ENCODE results near the gene NFKBIB. TPM values are rescaled to one million over a fixed set of nuclear protein-coding genes. Genes with fewer than 3 reads are reported as not detected.

The NFKBIB gene
- total RNA-seq, 1 experiment from 2014 or later = 39.8 TPM

DNA sequence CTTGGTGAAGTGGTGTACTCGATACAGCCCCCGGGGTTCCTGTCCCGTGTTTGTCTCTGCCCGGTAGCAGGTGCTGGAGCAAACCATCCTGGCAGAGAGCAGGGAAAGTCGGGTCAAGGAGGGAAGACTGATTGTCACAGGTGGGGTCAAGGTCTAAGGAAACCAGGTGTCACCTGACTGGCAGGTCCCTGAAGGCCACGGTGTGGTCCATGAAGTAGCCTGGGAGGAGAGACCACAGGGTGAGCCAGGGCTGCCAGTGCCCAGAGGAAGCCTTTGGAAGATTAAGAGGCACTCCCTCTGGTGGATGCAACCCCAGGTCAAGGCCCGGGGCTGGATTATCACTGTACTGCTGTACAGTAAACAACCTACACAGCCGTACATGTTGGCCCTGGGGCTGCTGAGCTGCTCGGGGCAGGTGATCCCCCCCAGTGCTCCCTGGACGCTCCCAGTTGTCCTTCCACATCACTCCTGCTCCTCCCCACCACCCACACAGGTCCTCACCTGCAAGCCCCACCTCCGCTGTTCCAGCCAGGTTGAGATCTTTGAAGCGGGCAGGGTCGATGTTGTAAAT is 18.2 kb downstream of the NFKBIB start:
- Mint-ChIP-seq H3K36me3 (peaks cover 12% of the 10 kb centered on the region), H3K27ac (peak overlapping the region; percentile 43; the same call in 1 of the 2 replicates), H3K27me3 (ENCODE audit: low read depth) (peaks cover under 1% of the 10 kb centered on the region; the same call in 1 of the 2 replicates)

DNA sequence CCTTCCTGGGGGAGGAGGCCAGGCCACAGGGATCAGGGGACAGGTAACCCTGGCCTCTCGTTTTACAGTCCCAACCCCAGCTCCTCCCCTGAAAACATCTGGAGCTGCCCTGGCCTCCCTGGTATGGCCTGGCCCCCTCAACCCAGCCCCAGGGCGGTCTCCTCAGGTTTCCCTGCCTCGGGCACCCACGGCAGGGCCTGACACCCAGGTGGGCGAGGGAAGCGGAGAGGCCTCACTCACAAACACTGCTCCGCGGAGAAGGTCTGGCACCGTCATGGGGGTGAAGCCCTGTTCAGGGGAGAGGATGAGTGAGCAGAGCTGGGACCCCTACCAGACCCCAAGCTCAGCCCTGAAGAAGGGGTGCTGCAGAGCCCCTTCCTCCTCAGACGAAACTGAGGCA is 18.8 kb downstream of the NFKBIB start:
- no peak overlapping the region for H3K27ac Mint-ChIP-seq
- POLR2A ChIA-PET = no interaction called here
- no peak overlapping the region for H3K4me3 Mint-ChIP-seq
- 0 out of 2 replicates have a peak, but pooled peaks cover 4% of the 10 kb centered on the region for H3K9me3 Mint-ChIP-seq
- ATAC-seq = no peak
- no peak for DNase-seq (ENCODE audit: low spot score)
- CTCF ChIA-PET = interaction anchor here (3.6 kb wide), 1 partner anchor 12 kb away, joined by 24 read pairs; the partner anchor contains the start of genes MRPS12 and SARS2
- no peaks in the 10 kb centered on the region for H3K27me3 Mint-ChIP-seq (ENCODE audit: low read depth)
- H3K36me3 Mint-ChIP-seq = peaks cover 13% of the 10 kb centered on the region
- H3K4me1 Mint-ChIP-seq = no peaks in the 10 kb centered on the region
- no peak for TF ChIP-seq ETV6 (CRISPR knock-in tag; IDR thresholded peaks at IDR 0.05)
- TF ChIP-seq IRF2 (CRISPR knock-in tag; IDR thresholded peaks at IDR 0.05; ENCODE audit: borderline replicate concordance, low read depth) = no peak
- TF ChIP-seq ELF4 (CRISPR knock-in tag; IDR thresholded peaks at IDR 0.05; ENCODE audit: low read depth) = no peak
- TF ChIP-seq SP1 (CRISPR knock-in tag; conservative IDR thresholded peaks at IDR 0.05) = no peak
- TF ChIP-seq TP53 (CRISPR knock-in tag; IDR thresholded peaks at IDR 0.05) = no peak
- TF ChIP-seq HMGA2 (CRISPR knock-in tag; IDR thresholded peaks at IDR 0.05) = no peak
- TF ChIP-seq, protein P1, sequence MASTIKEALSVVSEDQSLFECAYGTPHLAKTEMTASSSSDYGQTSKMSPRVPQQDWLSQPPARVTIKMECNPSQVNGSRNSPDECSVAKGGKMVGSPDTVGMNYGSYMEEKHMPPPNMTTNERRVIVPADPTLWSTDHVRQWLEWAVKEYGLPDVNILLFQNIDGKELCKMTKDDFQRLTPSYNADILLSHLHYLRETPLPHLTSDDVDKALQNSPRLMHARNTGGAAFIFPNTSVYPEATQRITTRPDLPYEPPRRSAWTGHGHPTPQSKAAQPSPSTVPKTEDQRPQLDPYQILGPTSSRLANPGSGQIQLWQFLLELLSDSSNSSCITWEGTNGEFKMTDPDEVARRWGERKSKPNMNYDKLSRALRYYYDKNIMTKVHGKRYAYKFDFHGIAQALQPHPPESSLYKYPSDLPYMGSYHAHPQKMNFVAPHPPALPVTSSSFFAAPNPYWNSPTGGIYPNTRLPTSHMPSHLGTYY (CRISPR knock-in tag; IDR thresholded peaks at IDR 0.05) = no peak
- TF ChIP-seq JUN (CRISPR knock-in tag; IDR thresholded peaks at IDR 0.05) = no peak
- TF ChIP-seq SMAD4 (CRISPR knock-in tag; IDR thresholded peaks at IDR 0.05) = no peak
- TF ChIP-seq, protein P2, sequence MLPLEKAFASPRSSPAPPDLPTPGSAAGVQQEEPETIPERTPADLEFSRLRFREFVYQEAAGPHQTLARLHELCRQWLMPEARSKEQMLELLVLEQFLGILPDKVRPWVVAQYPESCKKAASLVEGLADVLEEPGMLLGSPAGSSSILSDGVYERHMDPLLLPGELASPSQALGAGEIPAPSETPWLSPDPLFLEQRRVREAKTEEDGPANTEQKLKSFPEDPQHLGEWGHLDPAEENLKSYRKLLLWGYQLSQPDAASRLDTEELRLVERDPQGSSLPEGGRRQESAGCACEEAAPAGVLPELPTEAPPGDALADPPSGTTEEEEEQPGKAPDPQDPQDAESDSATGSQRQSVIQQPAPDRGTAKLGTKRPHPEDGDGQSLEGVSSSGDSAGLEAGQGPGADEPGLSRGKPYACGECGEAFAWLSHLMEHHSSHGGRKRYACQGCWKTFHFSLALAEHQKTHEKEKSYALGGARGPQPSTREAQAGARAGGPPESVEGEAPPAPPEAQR (CRISPR knock-in tag; IDR thresholded peaks at IDR 0.05) = no peak
- TF ChIP-seq, protein P3, sequence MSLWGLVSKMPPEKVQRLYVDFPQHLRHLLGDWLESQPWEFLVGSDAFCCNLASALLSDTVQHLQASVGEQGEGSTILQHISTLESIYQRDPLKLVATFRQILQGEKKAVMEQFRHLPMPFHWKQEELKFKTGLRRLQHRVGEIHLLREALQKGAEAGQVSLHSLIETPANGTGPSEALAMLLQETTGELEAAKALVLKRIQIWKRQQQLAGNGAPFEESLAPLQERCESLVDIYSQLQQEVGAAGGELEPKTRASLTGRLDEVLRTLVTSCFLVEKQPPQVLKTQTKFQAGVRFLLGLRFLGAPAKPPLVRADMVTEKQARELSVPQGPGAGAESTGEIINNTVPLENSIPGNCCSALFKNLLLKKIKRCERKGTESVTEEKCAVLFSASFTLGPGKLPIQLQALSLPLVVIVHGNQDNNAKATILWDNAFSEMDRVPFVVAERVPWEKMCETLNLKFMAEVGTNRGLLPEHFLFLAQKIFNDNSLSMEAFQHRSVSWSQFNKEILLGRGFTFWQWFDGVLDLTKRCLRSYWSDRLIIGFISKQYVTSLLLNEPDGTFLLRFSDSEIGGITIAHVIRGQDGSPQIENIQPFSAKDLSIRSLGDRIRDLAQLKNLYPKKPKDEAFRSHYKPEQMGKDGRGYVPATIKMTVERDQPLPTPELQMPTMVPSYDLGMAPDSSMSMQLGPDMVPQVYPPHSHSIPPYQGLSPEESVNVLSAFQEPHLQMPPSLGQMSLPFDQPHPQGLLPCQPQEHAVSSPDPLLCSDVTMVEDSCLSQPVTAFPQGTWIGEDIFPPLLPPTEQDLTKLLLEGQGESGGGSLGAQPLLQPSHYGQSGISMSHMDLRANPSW (CRISPR knock-in tag; conservative IDR thresholded peaks at IDR 0.05; ENCODE audit: low read depth) = no peak
- TF ChIP-seq ZNF138 (CRISPR knock-in tag; conservative IDR thresholded peaks at IDR 0.05) = no peak
- TF ChIP-seq, protein P4, sequence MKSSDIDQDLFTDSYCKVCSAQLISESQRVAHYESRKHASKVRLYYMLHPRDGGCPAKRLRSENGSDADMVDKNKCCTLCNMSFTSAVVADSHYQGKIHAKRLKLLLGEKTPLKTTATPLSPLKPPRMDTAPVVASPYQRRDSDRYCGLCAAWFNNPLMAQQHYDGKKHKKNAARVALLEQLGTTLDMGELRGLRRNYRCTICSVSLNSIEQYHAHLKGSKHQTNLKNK (CRISPR knock-in tag; IDR thresholded peaks at IDR 0.05) = no peak

More for the DNA sequence above, 18.2 kb downstream of the NFKBIB start:
- ChIA-PET CTCF (interaction anchor here (1.1 to 3.6 kb wide), 2 partner anchors 12 to 36 kb away, joined by 3 to 24 read pairs; partner anchors contain the start of genes MRPS12 and SARS2), POLR2A (interaction anchor here (0.6 kb wide), 1 partner anchor 291 kb away, joined by 3 read pairs; no protein-coding TSS in a partner anchor)
- no peaks in the 10 kb centered on the region for H3K4me1 Mint-ChIP-seq
- no peak for TF ChIP-seq TCF7 (CRISPR knock-in tag; IDR thresholded peaks at IDR 0.05; ENCODE audit: low read depth)
- TF ChIP-seq, protein P5, sequence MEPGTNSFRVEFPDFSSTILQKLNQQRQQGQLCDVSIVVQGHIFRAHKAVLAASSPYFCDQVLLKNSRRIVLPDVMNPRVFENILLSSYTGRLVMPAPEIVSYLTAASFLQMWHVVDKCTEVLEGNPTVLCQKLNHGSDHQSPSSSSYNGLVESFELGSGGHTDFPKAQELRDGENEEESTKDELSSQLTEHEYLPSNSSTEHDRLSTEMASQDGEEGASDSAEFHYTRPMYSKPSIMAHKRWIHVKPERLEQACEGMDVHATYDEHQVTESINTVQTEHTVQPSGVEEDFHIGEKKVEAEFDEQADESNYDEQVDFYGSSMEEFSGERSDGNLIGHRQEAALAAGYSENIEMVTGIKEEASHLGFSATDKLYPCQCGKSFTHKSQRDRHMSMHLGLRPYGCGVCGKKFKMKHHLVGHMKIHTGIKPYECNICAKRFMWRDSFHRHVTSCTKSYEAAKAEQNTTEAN (CRISPR knock-in tag; IDR thresholded peaks at IDR 0.05) = no peak
- no peak for TF ChIP-seq PRRX2 (CRISPR knock-in tag; IDR thresholded peaks at IDR 0.05)
- TF ChIP-seq ZNF671 (CRISPR knock-in tag; IDR thresholded peaks at IDR 0.05) = no peak
- TF ChIP-seq RELA (CRISPR knock-in tag; IDR thresholded peaks at IDR 0.05; ENCODE audit: borderline replicate concordance) = no peak
- TF ChIP-seq NFATC4 (CRISPR knock-in tag; IDR thresholded peaks at IDR 0.05) = no peak
- TF ChIP-seq, protein P6, sequence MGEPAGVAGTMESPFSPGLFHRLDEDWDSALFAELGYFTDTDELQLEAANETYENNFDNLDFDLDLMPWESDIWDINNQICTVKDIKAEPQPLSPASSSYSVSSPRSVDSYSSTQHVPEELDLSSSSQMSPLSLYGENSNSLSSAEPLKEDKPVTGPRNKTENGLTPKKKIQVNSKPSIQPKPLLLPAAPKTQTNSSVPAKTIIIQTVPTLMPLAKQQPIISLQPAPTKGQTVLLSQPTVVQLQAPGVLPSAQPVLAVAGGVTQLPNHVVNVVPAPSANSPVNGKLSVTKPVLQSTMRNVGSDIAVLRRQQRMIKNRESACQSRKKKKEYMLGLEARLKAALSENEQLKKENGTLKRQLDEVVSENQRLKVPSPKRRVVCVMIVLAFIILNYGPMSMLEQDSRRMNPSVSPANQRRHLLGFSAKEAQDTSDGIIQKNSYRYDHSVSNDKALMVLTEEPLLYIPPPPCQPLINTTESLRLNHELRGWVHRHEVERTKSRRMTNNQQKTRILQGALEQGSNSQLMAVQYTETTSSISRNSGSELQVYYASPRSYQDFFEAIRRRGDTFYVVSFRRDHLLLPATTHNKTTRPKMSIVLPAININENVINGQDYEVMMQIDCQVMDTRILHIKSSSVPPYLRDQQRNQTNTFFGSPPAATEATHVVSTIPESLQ (CRISPR knock-in tag; IDR thresholded peaks at IDR 0.05) = no peak
- TF ChIP-seq, protein P2 (CRISPR knock-in tag; IDR thresholded peaks at IDR 0.05) = no peak
- TF ChIP-seq, protein P1 (CRISPR knock-in tag; IDR thresholded peaks at IDR 0.05) = no peak
- no peak for TF ChIP-seq TEAD1 (CRISPR knock-in tag; IDR thresholded peaks at IDR 0.05)
- no peak for TF ChIP-seq GABPB1 (CRISPR knock-in tag; IDR thresholded peaks at IDR 0.05)
- TF ChIP-seq GRHL2 (CRISPR knock-in tag; IDR thresholded peaks at IDR 0.05; ENCODE audit: insufficient replicate concordance, severe bottlenecking) = no peak
- ATAC-seq = peak; percentile 33
- no peak for DNase-seq (ENCODE audit: low spot score)
- 0 out of 2 replicates have a peak, but pooled peaks cover 4% of the 10 kb centered on the region for H3K9me3 Mint-ChIP-seq
- no peak overlapping the region for H3K4me3 Mint-ChIP-seq

All from WTC11 (cell line).